ENCODE data around the gene APC. TPM values are rescaled to one million over a fixed set of nuclear protein-coding genes. Genes with fewer than 3 reads are reported as not detected.

APC gene
- total and polyA plus RNA-seq, 2 of the 13 experiments (the other 11 are each of a cell fraction or from before 2014, with no cell fraction given): 6.1 to 19.0 TPM

GRCh38 chr5:112732131-112732530 lies 5.6 kb upstream of the APC start:
- Histone ChIP-seq H3K27me3 (ENCODE audit: control insufficient read depth in 1 of 2, insufficient read depth in 2 of 2, low read length in 2 of 2) (no peaks in the 10 kb centered on the region), H3K27ac (ENCODE audit: extremely low read length, insufficient read depth, low read length) (no peak overlapping the region), H3K4me2 (ENCODE audit: low read depth, low read length) (no peak overlapping the region), H2AFZ (ENCODE audit: low read length) (no peak overlapping the region), H3K9ac (ENCODE audit: insufficient read depth, low read depth, low read length) (no peak overlapping the region), H3K4me3 (replicated peaks in 1 of 3; ENCODE audit: insufficient read depth in 1 of 3, low read depth in 2 of 3, low read length in 3 of 3) (no peak overlapping the region), H3K4me1 (ENCODE audit: insufficient read depth, low read length) (no peaks in the 10 kb centered on the region), H3K36me3 (replicated peaks in 1 of 2; ENCODE audit: control insufficient read depth in 1 of 2, insufficient read depth in 2 of 2, low read length in 2 of 2) (no peaks in the 10 kb centered on the region), H3K79me2 (ENCODE audit: insufficient read depth, low read length) (peaks cover 2% of the 10 kb centered on the region), H4K20me1 (ENCODE audit: insufficient read depth, low read length) (no peaks in the 10 kb centered on the region), H3K9me3 (ENCODE audit: low read length) (no peaks in the 10 kb centered on the region)
- POLR2A ChIA-PET: no interaction called here
- TF ChIP-seq ZNF253 (CRISPR knock-in tag; IDR thresholded peaks at IDR 0.05; ENCODE audit: borderline replicate concordance): no peak
- no peak for TF ChIP-seq BHLHE40 (IDR thresholded peaks at IDR 0.05; ENCODE audit: low read length)
- no peak for TF ChIP-seq ZNF672 (CRISPR knock-in tag; IDR thresholded peaks at IDR 0.05)
- TF ChIP-seq ONECUT2 (CRISPR knock-in tag; IDR thresholded peaks at IDR 0.05): no peak
- no peak for TF ChIP-seq ZNF841 (CRISPR knock-in tag; IDR thresholded peaks at IDR 0.05; ENCODE audit: borderline replicate concordance)
- no peak for TF ChIP-seq ZNF317 (CRISPR knock-in tag; IDR thresholded peaks at IDR 0.05)
- TF ChIP-seq ZNF749 (CRISPR knock-in tag; IDR thresholded peaks at IDR 0.05; ENCODE audit: borderline replicate concordance): no peak
- CTCF ChIA-PET (ENCODE audit: low intra/inter-chr PET ratio, low total read pairs): no interaction called here
- in situ Hi-C loops (cut with HindIII; ENCODE audit: extremely low pct_ligation_motif_present, low pct_unique_long_range_greater_than_20kb) (no loop called here), intact Hi-C loops (cut with micrococcal nuclease; ENCODE audit: unreplicated experiment) (no loop called here)
- no peak for DNase-seq (ENCODE audit: low spot score)
- BruUV-seq (replicated peaks): no TSS peak
- ATAC-seq: no peak
- 99% methylated on average over 5 of the region's 5 CpGs for WGBS (ENCODE audit: low lambda C conversion rate)
- FAIRE-seq: no peak

- Histone ChIP-seq H3K9me3 (ENCODE audit: low read length) (no peaks in the 10 kb centered on the region), H3K4me1 (ENCODE audit: insufficient read depth, low read length) (peaks cover 8% of the 10 kb centered on the region), H3K4me2 (ENCODE audit: low read depth, low read length) (no peak overlapping the region), H2AFZ (ENCODE audit: low read length) (no peak overlapping the region), H3K36me3 (replicated peaks in 1 of 2; ENCODE audit: control insufficient read depth in 1 of 2, insufficient read depth in 2 of 2, low read length in 2 of 2) (no peaks in the 10 kb centered on the region), H3K27me3 (ENCODE audit: control insufficient read depth in 1 of 2, insufficient read depth in 2 of 2, low read length in 2 of 2) (no peaks in the 10 kb centered on the region), H4K20me1 (ENCODE audit: insufficient read depth, low read length) (no peaks in the 10 kb centered on the region; the same call in 1 of the 2 replicates), H3K79me2 (ENCODE audit: insufficient read depth, low read length) (peaks cover 2% of the 10 kb centered on the region), H3K9ac (ENCODE audit: insufficient read depth, low read depth, low read length) (no peak overlapping the region), H3K4me3 (replicated peaks in 1 of 3; ENCODE audit: insufficient read depth in 1 of 3, low read depth in 2 of 3, low read length in 3 of 3) (no peak overlapping the region), H3K27ac (ENCODE audit: extremely low read length, insufficient read depth, low read length) (no peak overlapping the region)
- in situ Hi-C loops (cut with HindIII; ENCODE audit: extremely low pct_ligation_motif_present, low pct_unique_long_range_greater_than_20kb) (no loop called here), intact Hi-C loops (cut with micrococcal nuclease; ENCODE audit: unreplicated experiment) (no loop called here)
- FAIRE-seq: no peak
- CTCF ChIA-PET (ENCODE audit: low intra/inter-chr PET ratio, low total read pairs): no interaction called here
- DNase-seq (ENCODE audit: low spot score): no peak
- POLR2A ChIA-PET: no interaction called here
- no TSS peak for BruUV-seq (replicated peaks)
- ATAC-seq: no peak
- WGBS (ENCODE audit: low lambda C conversion rate): 80% methylated on average over 1 of the region's 1 CpG
- no peak for TF ChIP-seq HOXA9 (CRISPR knock-in tag; IDR thresholded peaks at IDR 0.05; ENCODE audit: borderline replicate concordance)
- no peak for TF ChIP-seq CSRNP1 (CRISPR knock-in tag; IDR thresholded peaks at IDR 0.05)
- no peak for TF ChIP-seq ZBTB49 (CRISPR knock-in tag; IDR thresholded peaks at IDR 0.05; ENCODE audit: borderline replicate concordance)
- no peak for TF ChIP-seq ZNF234 (CRISPR knock-in tag; conservative IDR thresholded peaks at IDR 0.05)
- no peak for TF ChIP-seq ZNF121 (CRISPR knock-in tag; IDR thresholded peaks at IDR 0.05)
- no peak for TF ChIP-seq RNF2 (conservative IDR thresholded peaks at IDR 0.05; ENCODE audit: low read depth)
- TF ChIP-seq ZNF34 (CRISPR knock-in tag; IDR thresholded peaks at IDR 0.05; ENCODE audit: borderline replicate concordance): no peak
- TF ChIP-seq ZNF337 (CRISPR knock-in tag; IDR thresholded peaks at IDR 0.05; ENCODE audit: borderline replicate concordance, low read depth): no peak
- no peak for TF ChIP-seq ZSCAN29 (CRISPR knock-in tag; conservative IDR thresholded peaks at IDR 0.05)
These were observed 4.1 kb upstream of the APC start for GRCh38 chr5:112733586-112733985.
